Choroid plexus epithelial cell (primary cell): ENCODE data around the gene ST7L.

Experiments
- DNase-seq: peaks from one replicate; pipeline ENCODE4 v3.0.0-alpha.2; 2010; ENCODE audit warnings: low read depth
- H3K4me3 ChIP-seq: 2 replicates; pipeline ENCODE4 v1.5.1; 2011; ENCODE audit warnings: low read depth, mild to moderate bottlenecking, control low read depth, low read length, moderate library complexity
- CTCF ChIP-seq: conservative IDR thresholded peaks from 2 replicates; pipeline ENCODE4 v1.5.1; 2011; ENCODE audit warnings: low read depth, mild to moderate bottlenecking, control low read depth, inconsistent platforms, low read length, moderate library complexity

Gene ST7L

GRCh38 chr1:112554411-112554810 lies 64.5 kb downstream of the ST7L start:
- no peak overlapping the region for H3K4me3 ChIP-seq
- TF ChIP-seq CTCF, result no peak
- no peak for DNase-seq

DNA sequence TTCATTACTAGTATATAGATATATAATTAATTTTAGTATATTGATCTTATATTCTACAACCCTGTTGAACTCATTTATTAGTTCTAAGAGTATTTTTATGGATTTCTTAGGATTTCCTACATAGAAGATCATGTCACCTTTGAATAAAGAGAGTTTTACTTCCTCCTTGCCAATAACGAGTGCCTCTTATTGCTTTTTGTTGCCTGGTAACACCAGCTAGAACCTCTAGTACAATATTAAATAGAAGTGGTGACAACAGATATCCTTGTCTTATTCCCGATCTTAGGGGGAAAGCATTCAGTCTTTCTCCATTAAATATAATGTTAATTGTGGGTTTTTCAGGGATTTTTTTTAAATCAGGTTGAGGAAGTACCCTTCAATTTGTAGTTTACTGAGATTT lies 69.4 kb downstream of the ST7L start:
- H3K4me3 ChIP-seq, result no peak overlapping the region
- TF ChIP-seq CTCF, result no peak

DNA sequence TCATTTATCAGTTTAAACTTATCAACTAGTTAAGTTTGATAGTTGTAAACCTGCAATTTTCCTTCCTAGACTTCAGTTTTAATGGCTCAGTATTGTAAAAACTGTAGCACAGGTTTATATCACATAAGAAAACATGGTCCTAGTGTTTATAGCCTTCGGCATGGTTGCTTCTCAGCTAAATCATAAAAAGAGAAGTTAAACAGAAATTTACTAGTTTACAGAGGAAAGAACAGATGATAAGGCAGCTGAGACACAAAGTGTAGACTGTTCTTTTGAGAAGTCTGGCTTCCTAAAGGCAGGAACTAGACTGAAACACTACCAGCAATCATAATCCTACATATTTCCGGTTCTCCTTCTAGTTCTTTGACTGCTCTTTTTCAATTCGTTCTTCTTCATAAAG lies 70.4 kb downstream of the ST7L start:
- TF ChIP-seq CTCF, result no peak
- no peak for DNase-seq
- H3K4me3 ChIP-seq, result no peak overlapping the region

More for the DNA sequence above, 69.4 kb downstream of the ST7L start:
- no peak for DNase-seq

- no peak for TF ChIP-seq CTCF
- peak; percentile 46 for DNase-seq
Observed at GRCh38 chr1:112546076-112546475, 72.9 kb downstream of the ST7L start.

GRCh38 chr1:112544751-112545150 lies 74.2 kb downstream of the ST7L start:
- no peak for TF ChIP-seq CTCF
- H3K4me3 ChIP-seq, result no peak overlapping the region
- DNase-seq, result peak; percentile 94

More at GRCh38 chr1:112546076-112546475, 72.9 kb downstream of the ST7L start:
- no peak overlapping the region for H3K4me3 ChIP-seq

GRCh38 chr1:112544011-112544688 lies 74.8 kb downstream of the ST7L start:
- H3K4me3 ChIP-seq, result no peak overlapping the region
- TF ChIP-seq CTCF, result no peak
- peak; percentile 97 for DNase-seq

- no peak overlapping the region for H3K4me3 ChIP-seq
- no peak for TF ChIP-seq CTCF
- no peak for DNase-seq
Observed at GRCh38 chr1:112542206-112542973, 76.6 kb downstream of the ST7L start.
